Astrocyte of the cerebellum (primary cell): ENCODE results near the gene IZUMO1.

Source experiments
- DNase-seq: peaks from one replicate; pipeline ENCODE4 v3.0.0-alpha.2; 2011; ENCODE audit warnings: low read depth
- H3K4me3 ChIP-seq: 2 replicates; pipeline ENCODE4 v1.5.1; 2011; ENCODE audit warnings: mild to moderate bottlenecking, low read depth, low read length, moderate library complexity
- CTCF ChIP-seq: IDR thresholded peaks from 2 replicates; pipeline ENCODE4 v1.5.1; 2012; ENCODE audit warnings: low read length, low read depth, moderate library complexity, mild to moderate bottlenecking; ENCODE audit errors: missing control alignments
- in situ Hi-C: cut with HindIII; loops from 2 replicates; pipeline ENCODE4 v1.10.0; 2017; ENCODE audit warnings: low sequenced_read_pairs

The IZUMO1 gene

GRCh38 chr19:48713041-48713863 lies 33.5 kb downstream of the IZUMO1 start:
- in situ Hi-C loops = no loop called here
- peak overlapping the region; percentile 85 for H3K4me3 ChIP-seq
- no peak for DNase-seq
- TF ChIP-seq CTCF = peak; percentile 51

GRCh38 chr19:48711106-48711662 lies 35.5 kb downstream of the IZUMO1 start:
- no peak for TF ChIP-seq CTCF
- no peak for DNase-seq
- in situ Hi-C loops = no loop called here
- H3K4me3 ChIP-seq = no peak overlapping the region

GRCh38 chr19:48708471-48708870 lies 38.2 kb downstream of the IZUMO1 start:
- no peak overlapping the region for H3K4me3 ChIP-seq
- no peak for TF ChIP-seq CTCF
- no peak for DNase-seq
- in situ Hi-C loops = no loop called here

- DNase-seq = no peak
- no peak overlapping the region for H3K4me3 ChIP-seq
- in situ Hi-C loops = no loop called here
- TF ChIP-seq CTCF = no peak
Observed at GRCh38 chr19:48705431-48705830, 41.3 kb downstream of the IZUMO1 start.

- in situ Hi-C loops = no loop called here
- TF ChIP-seq CTCF = no peak
- DNase-seq = no peak
- no peak overlapping the region for H3K4me3 ChIP-seq
Observed at GRCh38 chr19:48703316-48703715, 43.4 kb downstream of the IZUMO1 start.

- in situ Hi-C loops = no loop called here
- TF ChIP-seq CTCF = no peak
- DNase-seq = no peak
- H3K4me3 ChIP-seq = no peak overlapping the region
Observed at GRCh38 chr19:48702701-48703100, 44.0 kb downstream of the IZUMO1 start.
